Measurements from ENCODE around the gene GGA3.

The GGA3 gene

DNA sequence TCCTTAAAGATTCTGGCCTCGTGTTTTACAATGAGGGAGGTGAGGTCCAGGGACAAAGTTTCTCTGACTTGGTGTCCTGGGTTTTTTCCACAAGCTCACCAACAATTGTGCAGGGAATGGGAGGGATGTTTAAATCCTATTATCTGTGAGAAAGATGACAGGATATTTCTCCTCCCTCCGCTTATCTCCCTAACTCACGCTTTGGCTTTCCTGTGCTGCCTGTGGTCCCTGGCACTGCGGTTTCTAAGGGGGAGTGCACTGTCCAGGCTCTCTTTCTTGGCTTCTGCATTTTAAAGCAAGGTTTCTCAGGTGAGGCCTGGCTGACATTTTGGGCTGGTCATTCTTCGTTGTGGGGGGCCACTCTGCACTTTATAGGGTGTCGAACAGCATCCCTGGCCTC is 16.4 kb downstream of the GGA3 start:
- no peak for DNase-seq (ENCODE audit: low read depth)

DNA sequence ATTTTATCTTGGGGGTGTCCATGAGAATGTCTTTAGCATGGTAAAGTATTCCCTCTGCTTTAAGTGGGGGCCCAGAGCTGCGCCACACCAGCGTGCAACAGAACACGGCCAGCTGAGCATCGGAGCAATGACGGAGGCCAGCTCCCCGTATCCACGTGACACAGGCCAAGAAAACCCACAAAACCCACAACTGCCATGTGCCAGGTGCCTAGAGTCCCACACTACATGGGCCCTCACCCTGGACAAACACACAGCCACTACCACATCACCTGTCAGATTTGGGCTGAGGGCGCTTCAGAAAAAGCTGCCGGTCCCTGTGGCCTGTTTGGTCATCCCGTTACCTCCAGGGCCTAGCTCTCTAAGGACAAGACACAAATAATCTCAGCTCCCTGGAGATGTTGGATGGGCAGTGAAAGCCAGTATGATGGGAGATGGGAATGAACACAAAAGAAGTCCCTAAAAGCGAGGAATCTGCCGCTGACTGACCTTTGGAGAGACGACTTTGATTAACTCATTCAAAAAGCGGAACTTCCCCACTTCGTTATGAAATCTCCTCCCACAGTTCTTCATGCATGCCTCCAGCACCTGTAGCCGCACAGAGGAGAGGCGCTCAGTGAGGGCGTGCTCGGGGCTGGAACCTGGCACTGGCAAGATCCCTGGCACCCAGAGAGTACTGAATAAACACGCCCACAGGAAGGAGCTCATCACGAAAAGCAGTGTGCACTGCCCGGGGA is 17.1 kb downstream of the GGA3 start:
- DNase-seq (ENCODE audit: low read depth) = no peak

DNA sequence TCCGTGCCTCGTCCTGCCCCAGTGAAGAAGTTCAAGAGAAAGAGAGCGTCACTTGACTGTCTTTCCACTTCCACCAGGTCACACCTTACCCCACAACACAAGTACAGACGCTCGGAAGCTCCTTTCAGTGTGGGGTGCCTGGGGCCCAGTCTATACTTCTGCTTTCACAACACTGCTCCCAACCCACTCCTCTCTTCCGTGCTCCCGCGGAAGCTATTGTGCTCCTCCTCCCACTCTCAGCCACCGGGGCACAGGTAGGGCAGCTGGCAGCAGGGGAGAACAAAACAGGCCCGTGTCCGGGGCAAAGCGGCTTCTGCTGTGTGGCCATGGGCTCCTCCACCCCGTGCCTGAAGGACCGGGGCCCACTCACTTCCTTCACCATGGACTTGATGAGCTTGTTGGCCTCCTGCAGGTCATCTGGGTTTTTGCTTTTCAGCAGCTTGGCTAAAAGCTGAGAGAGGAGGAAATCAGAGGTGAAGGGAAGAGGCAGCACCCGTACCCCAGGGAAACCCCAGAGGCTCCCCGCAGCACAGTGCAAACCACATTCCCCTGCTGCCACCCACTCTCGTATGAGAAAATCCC is 18.9 kb downstream of the GGA3 start:
- no peak for DNase-seq (ENCODE audit: low read depth)

DNA sequence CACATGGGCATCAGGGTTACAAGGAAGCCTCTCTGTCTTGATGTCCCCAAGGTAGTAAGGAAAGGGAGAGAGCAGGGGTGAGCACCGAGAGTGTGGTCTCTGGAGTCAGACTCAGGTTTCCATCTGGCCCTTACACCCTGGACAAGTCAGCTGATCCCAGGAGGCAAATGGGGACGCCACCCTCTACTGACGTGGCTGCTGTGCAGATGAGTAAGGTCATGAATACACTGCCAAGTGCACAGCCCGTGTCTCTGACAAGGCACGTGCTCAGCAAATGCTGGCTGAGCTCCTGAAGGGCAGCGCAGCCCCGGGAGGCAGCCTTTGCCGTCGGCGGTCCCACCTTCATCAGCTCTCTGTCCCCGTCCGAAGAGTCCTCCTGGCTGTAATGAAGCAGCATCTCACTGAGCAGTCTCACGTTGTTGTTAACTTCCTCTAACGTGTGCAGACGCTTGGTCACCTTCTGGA is 19.4 kb downstream of the GGA3 start:
- DNase-seq (ENCODE audit: low read depth) = no peak

DNA sequence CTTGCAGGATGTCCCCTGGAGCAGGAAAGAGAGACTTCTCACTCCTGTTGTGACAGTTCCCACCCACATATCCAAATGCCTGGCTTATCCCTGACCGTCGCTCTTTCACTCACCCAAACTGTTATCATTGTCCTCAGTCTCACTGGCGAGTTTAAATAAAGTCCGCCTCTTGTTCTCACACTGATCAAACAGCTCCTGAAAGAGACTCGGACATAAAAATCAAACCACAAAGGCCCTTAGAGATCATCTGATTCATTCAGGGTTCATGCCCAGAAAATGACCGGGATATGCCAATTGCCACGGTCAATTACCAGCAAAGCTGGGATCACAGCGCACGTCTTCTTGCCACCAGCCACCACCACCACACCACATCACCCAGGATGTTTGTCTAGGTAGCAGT is 19.9 kb downstream of the GGA3 start:
- DNase-seq (ENCODE audit: low read depth) = no peak

DNA sequence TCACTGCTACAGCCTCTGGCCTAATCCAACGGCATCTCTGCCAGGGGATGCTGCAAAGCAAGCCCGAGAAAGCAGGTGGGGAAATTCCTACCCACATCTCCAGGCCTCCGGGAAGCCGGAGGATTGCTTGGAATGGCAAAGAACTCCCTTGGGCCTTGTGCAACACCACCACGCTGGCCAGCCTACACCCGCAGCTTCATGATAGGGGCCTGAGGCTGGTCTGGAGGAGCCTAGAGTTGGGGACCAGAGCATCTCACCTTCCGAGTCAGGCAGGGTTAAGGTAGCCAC is 20.3 kb downstream of the GGA3 start:
- DNase-seq (ENCODE audit: low read depth) = no peak

DNA sequence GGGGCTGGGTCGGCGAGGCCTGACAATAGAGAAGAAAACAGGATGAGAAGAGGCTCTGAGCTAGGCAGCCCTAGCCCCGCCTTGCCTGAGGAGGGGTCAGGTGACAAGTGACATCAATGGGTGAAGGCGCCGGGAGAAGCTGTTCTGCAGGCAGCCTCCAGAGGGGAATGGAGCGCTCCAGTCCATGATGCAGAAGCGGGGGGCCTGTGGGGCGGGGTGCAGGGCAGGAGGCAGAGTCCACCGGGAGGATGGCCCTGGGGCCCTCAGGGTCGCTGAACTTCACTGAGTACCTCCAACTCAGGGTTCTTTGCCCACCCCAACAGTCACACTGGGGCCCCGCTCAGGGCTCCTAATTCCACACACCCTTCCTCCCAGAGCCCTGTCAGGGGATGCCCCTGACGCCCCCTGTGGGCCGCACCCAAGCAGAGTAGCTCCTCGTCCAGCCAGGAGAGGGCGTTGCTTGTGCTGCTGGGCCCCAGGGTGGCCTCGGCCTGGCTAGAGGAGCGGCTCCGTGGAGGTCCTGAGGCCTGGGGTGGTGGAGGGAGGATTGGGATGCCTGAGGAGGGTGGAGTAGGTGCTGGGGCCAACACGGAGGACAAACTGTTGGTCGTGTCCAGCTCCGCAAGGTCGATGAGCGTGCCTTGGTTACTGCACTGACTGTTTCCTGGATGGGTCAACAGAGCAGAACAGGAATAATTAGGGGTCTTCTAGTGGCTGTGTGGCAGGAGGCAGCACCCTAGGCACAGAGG is 20.8 kb downstream of the GGA3 start:
- no peak for DNase-seq (ENCODE audit: low read depth)

DNA sequence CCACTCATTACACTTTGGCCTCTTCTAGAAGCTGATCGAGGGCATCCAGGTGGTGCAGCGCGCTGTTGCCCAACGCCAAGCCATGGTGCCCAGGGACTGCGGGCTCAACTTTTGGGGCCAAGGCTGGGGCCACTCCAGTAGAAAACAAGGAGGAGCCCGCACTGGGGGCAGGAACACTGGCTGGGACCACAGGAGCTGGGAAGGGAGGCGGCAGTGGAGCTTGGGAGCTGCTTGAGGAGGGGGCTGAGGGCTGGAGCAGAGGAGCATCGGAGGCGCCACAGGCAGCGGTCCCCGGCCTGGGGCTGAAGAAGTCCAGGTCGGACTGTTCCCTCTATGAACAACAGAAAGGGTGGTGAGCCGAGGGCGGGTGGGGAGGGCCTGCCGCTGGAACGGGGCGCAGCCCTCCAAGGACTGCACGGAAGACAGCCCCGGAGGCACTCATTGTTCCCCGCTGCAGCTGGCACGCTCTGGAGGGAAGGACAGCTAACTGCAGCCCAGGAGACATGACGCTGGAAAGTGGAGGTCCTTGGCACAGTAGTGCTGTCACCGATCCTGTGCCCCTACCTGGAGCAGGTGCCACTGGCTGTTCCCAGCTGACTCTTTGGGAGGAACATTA is 21.5 kb downstream of the GGA3 start:
- DNase-seq (ENCODE audit: low read depth) = no peak

DNA sequence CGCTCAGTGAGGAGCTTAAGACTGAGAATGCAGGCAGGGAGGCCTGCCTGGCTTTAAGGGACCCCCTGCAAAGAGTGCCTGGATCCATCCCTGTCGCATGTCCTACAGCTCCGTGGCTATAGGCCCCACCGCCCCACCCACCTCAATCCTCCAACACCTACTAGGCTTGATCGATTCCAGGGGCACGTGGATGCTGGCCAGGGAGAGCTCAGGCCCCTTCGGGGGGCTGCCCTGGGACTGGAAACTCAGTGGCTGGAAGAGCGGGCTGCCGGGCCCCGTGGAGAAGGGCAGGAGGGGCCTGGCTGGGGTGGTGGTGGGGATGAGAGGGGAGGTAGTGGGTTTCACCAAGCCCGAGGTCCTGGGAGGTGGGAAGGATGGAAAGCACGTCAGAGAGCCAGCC is 22.2 kb downstream of the GGA3 start:
- no peak for DNase-seq (ENCODE audit: low read depth)

DNA sequence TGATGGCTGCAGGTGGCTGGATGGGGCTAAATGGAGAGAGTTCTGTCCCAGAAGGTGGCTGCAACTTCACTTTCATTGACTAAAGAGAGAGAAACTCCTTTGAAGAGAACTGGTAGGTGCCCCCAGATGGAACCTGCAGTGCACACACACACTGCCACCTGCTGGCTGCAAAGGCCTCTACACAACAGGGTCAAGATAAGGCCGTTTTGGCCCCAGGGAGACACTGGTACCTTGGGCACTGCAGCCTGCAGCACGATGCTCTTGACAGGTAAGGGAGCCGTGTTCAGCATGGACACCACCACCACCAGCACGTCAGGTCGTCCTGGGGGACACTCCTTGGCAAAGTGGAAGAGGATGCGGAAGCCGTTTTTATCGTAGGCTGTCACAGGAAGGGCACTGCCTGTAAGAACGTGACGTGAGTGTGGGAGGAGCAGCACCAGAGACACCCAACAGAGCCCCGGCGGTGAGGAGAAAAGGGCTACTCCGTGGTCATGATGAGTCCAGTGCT is 22.7 kb downstream of the GGA3 start:
- DNase-seq (ENCODE audit: low read depth) = no peak

DNA sequence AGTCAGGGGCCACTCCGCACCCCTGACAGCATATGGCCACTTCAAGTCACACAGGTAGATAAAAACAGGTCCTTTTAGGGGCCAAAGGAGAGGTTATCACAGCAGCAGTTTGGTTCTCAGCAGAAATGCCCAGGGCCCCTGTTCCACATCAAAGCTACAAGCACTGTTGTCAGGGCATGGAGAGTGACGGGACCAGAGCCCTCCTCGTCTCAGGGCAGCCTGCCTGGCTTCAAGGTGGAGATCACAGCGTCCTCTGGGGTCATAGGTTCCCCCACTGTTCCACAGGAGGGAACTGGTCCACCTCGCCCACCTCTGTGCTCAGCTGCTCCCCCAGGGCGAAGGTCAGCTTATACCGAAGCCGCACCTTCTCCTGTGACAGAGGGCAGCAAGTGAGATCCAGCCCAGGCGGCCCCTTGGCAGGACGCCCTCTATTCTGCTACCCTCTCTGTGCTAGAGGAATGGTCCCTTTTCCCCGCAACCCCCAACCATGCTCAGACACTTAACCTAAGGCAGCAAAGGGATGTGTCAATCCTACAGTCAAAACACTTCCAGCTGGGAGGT is 23.3 kb downstream of the GGA3 start:
- DNase-seq (ENCODE audit: low read depth) = no peak

DNA sequence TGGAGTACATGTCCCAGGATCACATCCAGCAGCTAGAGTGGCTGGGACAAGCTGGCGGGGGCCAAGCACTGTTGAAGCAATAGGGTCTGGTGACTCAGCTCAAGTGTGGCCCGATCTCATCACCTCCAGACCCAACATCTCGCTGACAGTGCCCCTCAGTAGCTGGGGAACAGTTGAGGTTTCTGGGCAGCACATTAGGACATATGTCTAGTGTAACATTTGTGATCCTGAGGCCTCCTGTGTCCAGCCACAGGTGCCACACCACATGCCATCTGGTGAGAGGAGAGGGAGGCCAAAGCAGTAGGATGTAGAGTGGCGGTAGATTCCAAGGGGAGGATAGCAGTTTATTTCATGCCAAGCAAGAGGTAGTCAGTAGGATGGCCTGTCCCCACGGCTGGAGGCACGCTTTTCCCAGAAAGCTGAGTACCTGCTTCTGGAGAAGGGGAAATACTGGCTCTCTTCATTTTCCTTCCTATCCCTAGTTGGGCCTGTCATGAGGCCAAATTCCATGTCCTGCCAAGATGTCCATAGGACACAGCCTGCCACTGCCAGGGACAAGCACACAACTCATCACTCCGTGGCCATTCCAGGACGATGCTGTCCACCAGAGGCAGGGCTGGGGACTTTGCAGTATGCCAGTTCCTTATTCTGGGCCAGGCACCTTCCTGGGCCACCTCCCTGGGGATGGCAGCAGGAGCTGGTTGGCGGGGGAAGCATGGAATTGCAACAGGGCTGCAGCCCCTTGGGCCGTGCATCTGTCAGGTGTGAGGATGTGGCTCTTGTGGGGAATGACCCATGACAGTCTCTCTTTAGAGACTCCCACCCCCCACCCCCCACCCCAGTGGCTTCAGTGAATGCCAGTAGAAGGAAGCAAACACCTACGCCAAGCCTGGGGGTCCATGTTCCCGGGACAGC is 24.0 kb downstream of the GGA3 start:
- DNase-seq (ENCODE audit: low read depth) = no peak

DNA sequence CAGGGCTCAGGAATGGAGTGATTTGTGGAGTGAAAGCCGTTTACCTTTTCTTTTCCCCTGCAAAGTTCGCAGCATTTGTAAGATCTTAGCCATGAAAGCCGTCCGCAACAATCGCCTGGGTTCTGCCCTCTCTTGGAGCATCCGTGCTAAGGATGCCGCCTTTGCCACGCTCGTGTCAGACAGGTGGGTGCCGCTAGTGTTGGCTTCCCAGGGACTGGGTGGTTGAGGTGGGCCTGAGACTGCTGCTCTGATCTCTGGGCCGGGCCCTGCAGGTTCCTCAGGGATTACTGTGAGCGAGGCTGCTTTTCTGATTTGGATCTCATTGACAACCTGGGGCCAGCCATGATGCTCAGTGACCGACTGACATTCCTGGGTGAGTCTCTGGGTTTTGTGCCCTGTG is 28.6 kb downstream of the GGA3 start:
- no peak for DNase-seq (ENCODE audit: low read depth)

DNA sequence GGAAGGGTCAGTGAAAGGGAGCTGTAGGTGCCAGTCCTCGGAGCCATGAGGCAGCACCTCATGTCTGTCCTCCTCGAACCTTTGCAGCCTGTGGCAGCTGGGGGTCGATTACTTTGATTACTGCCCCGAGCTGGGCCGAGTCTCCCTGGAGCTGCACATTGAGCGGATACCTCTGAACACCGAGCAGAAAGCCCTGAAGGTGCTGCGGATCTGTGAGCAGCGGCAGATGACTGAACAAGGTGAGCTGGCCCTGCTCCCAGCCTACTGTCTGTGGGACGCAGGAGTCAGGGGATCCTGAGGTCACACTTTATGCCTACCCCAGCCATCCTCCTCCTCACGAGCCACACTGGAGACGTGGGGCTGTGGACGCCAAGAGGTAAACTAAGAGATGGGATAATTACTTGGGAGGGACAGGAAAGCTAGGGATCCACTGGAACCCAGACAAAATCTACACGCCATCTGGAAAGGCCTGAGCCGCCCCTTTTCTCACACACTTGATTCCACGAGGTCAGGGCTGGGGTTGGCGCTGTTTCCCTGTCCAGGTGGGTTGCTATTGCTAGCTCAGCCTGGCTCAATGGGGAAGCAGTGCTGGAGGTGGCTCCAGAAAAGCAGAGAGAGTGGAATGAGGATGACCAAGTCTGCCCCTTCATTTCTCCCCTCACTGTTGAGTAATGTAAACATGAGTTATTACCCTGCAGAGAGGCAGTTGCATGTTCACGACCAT is 29.5 kb downstream of the GGA3 start:
- no peak for DNase-seq (ENCODE audit: low read depth)

DNA sequence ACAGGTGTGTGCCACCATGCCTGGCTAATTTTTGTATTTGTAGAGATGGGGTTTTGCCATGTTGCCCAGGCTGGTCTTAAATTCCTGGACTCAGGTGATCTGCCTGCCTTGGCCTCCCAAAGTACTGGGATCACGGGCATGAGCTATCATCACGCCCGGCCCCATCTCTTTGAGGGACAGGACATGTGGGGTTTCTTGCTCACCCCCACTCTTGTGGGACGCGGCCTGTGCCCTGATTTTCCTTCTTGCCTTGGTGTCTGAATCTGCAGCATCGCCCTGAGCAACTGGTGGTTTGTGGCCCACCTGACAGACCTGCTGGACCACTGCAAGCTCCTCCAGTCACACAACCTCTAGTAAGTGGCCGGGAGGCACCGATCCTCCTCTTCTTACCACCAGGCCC is 30.3 kb downstream of the GGA3 start:
- DNase-seq (ENCODE audit: low read depth) = no peak

DNA sequence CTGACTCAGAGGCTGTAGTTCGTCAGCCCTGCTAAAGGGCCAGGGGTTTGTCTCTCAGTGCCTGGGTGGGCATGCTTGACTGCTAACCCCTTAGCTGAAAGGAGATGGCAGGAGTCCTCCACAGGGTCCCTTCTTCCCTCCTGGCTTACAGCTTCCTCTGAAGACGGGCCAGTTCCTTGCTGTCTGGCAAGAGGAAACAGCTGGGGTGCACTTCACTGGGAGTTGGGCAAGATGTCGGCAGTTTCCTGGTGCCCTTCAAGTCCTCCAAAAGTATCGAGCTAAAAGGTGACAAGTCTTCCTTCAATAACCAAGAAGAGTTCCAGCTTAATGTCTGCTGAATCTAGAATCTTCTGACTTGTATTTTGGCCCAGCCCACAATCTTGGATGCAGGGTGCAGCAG is 32.6 kb downstream of the GGA3 start:
- DNase-seq (ENCODE audit: low read depth) = no peak

DNA sequence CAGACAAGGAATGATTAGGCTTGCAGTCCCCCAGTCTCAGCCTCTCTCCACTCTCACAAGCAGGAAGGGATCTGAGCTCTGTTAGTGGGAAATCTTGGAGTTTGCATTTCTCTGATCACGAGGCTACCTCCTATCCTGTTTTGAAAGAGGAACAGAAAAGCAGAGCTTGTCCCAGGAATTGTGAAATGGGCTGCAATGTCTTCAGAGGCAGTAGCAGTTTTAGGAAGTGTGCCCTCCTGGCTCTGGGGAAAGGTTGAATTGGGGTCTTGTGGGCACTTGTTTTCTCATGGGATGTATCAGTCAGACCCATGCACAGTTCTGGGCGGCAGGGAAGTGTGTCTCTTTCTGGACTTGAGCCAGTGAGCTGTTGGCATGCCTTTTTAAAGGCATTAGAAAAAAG is 33.1 kb downstream of the GGA3 start:
- no peak for DNase-seq (ENCODE audit: low read depth)

DNA sequence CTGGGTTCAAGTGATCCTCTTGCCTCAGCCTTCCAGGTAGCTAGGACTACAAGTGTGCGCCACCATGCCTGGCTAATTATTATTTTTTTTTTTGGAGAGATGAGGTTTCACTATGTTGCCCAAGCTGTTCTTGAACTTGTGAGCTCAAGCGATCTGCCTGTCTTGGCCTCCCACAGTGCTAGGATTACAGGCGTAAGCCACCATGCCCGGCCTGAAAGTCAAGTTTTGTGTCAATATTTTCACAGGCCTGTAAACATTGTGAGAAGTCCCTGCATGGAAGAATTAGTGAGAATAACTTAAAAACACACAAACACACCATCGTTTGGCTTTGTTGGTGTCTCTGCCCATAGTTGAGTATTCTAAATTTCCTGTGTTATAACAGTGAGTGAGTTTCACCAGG is 33.7 kb downstream of the GGA3 start:
- no peak for DNase-seq (ENCODE audit: low read depth)

DNA sequence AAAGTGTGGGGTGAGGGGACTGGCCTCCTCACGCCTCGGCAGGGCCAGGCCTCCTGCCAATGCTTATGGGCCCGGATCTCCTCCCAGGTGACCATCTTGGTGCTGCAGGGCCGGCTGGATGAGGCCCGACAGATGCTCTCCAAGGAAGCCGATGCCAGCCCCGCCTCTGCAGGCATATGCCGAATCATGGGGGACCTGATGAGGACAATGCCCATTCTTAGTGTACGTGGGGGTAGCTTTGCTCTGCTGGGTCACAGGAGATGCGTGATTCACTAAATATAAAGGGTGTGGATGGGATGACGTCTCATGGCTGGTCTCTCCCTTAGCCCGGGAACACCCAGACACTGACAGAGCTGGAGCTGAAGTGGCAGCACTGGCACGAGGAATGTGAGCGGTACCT is 36.4 kb downstream of the GGA3 start:
- no peak for DNase-seq (ENCODE audit: low read depth)

DNA sequence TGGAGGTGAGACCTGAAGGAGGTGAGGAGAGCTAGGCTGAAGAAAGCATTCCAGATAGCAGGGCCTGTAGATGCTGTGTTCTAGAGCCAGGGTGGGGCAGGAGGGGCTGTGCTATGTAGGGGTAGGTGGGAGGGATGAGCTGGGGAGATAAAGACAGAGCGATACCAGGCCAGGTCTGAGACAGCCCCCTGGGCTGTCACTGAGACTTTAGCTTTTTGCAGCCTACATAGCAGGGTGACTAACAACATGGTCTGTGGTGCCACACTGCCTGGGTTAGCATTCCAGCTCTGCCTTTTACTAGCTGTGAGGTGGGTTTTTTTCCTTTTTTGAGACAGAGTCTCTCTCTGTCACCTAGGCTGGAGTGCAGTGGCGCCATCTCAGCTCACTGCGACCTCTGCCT is 41.6 kb downstream of the GGA3 start:
- DNase-seq (ENCODE audit: low read depth) = no peak

DNA sequence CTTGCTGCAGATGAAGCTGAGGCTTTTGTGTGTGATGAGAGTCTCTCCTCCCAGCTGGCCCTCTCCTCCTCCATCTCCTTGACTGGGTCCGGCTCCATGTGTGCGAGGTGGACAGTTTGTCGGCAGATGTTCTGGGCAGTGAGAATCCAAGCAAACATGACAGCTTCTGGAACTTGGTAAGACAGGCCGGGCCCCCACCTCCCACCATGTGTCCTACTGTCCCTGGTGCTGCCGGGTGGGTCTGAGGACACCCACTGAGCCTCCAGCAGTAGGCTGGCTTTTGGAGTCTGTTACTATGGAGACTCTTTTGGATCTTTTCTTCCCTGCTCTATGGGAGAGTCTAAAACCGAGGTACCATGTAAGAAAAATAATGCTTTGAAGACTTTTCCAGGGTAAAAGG is 43.3 kb downstream of the GGA3 start:
- DNase-seq (ENCODE audit: low read depth) = no peak

Data from stimulated activated CD8-positive, alpha-beta memory T cell treated with anti-CD3 and anti-CD28 coated beads, Interleukin-15, amount 100 ng/mL, for 24 hours (primary cell).